AG09319 (cell line): ENCODE data around the gene GAB3.

Experiments
- DNase-seq: peaks from one replicate; pipeline ENCODE4 v3.0.0-alpha.2; 2010; ENCODE audit warnings: low read depth; ENCODE audit errors: extremely low read depth
- TF ChIP-seq, protein P1 (sequence below): IDR thresholded peaks from 2 replicates; pipeline ENCODE4 v1.5.1; 2011; ENCODE audit warnings: low read depth, mild to moderate bottlenecking, inconsistent platforms, low read length, moderate library complexity

The GAB3 gene

DNA sequence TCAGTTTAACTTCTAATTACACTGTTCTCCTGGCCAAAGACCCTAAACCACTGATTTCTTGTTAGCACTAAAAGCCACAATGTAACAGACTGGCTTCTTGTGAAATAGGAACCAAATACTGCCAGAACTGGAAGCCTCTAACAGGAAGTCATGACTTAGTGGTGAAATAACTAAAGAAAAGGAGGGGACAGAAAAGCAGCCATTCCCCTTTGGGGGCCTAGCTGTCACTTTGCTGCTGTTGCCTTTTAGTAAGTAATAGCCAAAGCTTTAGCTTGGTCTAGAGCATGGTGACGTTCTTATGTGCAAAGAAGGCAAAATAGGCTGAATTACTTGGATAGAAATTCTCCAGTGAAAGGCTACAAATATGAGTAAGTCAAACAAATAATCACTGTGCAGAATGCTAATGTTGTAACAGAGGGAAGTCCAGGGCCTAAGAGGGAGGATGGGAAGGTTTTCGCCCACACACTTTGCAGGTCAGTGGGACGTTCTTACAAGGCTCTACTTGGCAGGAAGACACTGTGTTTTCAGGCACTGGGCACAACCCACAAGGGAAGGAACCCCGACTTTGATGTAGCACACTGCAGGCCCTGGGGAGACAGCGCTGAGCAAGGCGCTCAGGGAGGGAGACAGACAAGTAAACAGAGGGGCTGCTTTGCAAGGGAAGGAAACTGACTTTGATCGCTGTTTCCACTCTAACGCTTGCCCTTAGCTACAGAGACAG, 16.7 kb downstream of the GAB3 start:
- DNase-seq: no peak
- TF ChIP-seq, protein P1, sequence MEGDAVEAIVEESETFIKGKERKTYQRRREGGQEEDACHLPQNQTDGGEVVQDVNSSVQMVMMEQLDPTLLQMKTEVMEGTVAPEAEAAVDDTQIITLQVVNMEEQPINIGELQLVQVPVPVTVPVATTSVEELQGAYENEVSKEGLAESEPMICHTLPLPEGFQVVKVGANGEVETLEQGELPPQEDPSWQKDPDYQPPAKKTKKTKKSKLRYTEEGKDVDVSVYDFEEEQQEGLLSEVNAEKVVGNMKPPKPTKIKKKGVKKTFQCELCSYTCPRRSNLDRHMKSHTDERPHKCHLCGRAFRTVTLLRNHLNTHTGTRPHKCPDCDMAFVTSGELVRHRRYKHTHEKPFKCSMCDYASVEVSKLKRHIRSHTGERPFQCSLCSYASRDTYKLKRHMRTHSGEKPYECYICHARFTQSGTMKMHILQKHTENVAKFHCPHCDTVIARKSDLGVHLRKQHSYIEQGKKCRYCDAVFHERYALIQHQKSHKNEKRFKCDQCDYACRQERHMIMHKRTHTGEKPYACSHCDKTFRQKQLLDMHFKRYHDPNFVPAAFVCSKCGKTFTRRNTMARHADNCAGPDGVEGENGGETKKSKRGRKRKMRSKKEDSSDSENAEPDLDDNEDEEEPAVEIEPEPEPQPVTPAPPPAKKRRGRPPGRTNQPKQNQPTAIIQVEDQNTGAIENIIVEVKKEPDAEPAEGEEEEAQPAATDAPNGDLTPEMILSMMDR: no peak

DNA sequence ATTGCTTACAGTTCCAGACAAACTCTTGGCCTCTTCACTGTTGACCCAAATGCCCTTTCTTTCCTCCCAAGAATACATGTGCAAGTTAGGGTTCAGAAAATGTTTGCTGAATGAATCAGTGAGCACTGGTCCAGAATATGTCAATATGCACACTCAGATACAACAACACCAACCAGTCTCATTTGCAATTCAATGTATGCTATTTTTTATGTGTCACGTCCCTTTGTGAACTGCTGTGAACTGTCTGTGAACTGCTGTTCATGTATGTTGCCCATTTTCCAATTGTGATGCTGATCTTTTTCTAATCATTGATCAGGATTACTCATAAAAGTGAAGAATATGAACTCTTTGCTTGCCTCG, 17.8 kb downstream of the GAB3 start:
- TF ChIP-seq, protein P1: no peak
- no peak for DNase-seq

DNA sequence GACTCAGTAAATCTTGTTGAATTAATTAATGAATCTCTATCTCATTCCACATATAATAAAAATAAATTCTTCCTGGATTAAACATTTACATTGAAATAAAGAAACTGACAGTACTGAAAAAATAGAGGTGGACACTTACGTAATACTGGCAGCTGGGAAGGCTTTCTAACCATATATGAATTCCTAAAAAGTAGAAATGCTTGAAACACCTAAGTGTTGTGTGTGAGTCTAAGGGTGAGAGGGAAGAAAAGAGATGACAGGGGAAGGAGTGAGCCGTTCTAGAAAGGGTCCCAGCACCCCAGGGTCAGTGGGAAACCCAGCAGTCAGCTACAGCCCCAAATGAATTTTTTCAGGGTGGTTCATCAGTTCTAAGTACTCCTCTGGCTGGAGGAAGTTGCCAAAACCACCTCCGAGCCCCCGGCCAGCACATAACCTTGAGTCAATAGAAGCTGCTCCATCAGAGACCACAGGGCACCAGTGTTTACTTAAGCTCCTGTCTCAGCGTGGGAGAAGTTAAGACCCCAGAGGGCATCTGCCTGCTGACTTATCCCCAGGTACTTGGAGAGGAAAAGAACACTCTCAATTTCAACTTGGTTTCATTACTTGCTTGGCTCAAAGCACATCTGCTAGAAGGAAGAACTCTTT, 18.3 kb downstream of the GAB3 start:
- no peak for DNase-seq

DNA sequence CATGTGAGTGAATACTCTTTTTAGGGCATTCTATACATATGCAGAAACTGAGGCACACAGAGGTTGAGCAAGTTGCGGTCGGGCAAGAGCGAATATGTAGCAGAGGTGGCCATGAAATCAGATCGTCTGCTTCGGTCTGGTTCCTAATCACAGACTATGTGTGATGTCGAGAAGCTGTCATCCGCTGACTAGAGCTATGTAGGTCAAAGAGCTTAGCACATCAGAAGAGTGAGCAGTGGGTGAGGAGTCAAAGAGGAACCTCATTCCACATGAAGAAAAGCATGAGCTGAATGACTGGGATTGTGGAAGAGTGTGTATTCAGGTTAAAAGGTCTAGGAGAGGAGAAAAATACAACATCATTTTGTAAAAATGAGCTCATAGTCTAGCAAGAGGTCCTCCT, 19.0 kb downstream of the GAB3 start:
- TF ChIP-seq, protein P1: no peak
- DNase-seq: no peak

More for the DNA sequence above, 18.3 kb downstream of the GAB3 start:
- TF ChIP-seq, protein P1: no peak

DNA sequence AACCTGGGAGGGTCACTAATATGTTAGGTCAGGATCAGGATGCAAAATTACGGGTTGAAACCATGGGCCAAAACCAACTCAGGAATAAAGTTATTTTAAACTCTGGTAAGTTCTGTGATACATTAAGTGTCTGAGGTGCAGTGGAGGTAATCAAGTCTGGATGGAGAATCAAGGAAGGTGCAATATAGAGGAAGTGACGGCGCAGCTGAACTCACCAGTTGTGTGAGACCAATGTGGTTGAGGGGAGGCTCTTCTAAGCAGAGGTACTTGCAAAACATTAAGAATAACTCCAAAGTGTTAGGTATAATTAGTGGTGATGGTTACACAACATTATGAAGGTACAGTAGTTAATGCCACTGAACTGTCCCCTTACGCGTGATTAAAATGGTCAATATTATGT, 19.7 kb downstream of the GAB3 start:
- TF ChIP-seq, protein P1: no peak
- no peak for DNase-seq

DNA sequence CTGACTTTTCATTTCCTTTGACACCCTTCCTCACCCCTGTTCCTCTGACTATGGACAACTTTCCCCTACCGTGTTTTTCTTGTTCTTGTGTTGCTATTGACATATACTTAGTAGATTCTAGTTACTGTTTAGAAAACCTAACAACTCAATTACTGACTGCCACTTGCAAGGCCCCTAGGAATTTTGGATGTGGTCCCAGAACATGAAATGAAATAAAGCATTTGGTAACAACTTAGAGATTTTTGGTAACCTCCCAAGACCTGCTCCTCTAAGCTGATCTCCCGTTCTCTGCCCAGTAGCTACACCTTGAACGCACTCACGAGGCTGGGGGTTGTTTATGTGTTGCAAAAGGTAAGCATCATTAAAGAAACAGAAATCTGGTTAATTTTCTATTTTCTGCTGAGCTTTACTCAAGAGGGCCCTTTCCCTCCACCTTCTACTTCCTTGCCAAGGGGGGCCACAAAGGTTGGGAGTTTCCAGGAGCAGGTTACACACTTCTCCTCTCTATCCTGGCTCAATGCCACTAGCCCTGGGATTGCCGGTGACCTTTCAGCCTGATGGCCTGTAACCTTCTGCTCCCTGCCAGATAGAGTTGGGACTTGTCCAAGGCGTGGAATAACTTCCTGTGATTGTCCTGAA, 20.5 kb downstream of the GAB3 start:
- TF ChIP-seq, protein P1: no peak
- DNase-seq: peak; percentile 63

DNA sequence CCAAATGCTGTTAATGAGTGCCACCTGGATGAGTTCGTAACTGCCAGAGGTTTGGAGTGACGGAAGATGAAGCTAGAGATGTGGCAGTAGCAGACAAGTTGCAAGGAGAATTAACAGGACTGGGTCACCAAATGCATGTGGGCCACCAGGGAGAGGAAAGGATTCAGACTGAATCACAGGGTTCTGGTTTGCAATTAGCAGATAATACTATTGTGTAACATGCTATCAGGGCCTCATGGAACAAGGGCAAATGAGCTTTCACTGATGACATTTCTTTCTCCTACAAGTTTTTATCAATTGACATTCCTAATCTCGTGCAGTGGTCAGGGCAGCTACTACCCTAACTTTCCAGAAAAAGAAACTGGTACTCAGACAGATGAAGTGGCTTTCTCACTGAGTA, 21.4 kb downstream of the GAB3 start:
- TF ChIP-seq, protein P1: no peak
- no peak for DNase-seq
